Medulla oblongata (tissue), 1 donor: ENCODE measurements around the gene PPP6R1.

ENCODE experiments used
- DNase-seq: peaks from one replicate; pipeline ENCODE4 v3.0.0-alpha.2; 2015; ENCODE audit errors: extremely low spot score

Gene PPP6R1

GRCh38 chr19:55279770-55280643 lies 21.2 kb upstream of the PPP6R1 start, which contains the start of gene HSPBP1:
Gene HSPBP1, minus strand, starts transcription at chr19:55280110. Its CDS starts 502 bp downstream, at chr19:55279608.
- DNase-seq: peak; percentile 92

DNA sequence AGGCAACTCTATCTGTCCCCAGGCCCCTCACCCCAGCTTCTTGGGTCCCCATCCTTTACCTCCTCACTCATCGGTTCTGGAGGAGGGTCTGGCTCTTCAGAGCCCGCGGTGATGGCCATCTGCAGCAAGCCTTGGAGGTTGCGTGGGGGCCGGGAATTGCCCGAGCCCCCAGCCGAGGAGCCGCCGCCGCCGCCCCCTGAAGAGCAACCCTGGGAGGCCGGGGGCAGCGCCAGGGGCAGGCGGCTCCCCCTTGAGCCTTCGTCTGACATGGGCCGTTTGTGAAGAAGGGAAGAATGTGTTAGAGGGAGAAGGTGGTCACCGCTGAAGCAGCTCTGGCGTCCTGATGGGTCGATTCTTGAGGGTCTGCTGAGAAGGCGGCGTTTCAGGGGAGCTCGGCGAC lies 20.5 kb upstream of the PPP6R1 start:
- DNase-seq: no peak

DNA sequence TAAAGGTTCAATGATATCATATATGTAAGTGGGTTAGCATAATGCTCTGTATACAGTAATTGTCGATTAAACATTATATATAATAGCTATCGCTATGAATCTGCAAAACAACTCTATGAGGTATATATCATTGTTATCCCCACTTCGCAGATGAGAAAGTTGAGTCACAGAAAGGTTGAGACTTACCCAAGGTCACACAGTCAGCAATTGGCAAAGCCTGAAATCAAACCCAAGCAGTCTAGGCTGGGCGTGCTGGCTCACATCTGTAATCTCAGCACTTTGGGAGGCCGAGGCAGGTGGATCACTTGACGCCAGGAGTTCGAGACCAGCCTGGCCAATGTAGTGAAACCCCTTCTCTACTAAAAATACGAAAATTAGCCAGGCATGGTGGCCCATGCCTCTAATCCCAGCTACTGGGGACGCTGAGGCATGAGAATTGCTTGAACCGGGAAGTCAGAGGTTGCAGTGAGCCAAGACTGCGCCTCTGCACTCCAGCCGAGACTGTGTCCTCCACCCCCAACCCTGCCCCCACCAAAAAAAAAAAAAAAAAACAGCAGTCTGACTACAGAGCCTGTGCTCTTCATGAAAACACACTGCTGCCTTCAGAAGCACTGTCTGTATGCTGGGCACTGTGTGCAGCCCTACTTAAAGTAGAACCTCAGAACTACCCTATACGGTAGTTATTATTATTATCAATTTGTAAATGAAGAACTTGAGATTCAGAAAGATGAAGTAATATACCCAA lies 19.7 kb upstream of the PPP6R1 start:
- no peak for DNase-seq

DNA sequence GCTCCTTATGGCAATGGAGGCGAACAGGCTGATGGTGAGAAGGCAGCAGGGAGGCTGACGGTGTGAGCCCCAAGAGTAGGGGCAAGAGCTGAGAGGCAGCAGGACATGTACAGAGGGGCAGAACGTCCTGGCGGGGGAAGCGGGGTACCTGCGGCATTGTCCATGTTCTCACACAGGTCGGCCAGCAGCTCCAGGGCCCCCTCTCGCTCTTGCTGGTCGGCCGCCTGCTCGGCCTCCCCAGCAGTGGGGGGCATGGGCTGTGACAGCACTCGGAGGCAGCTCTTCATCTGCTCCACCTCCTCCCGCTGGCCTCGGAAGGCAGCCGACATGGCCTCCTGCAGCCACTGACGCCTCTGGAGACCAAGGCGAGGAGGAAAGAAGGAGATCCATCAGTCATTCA lies 18.7 kb upstream of the PPP6R1 start:
- DNase-seq: no peak

- DNase-seq: no peak
These were observed 18.1 kb upstream of the PPP6R1 start for GRCh38 chr19:55276720-55277430.

- DNase-seq: no peak
These were observed 17.3 kb upstream of the PPP6R1 start for GRCh38 chr19:55275851-55276719.

GRCh38 chr19:55273978-55274707 lies 15.3 kb upstream of the PPP6R1 start:
- no peak for DNase-seq

DNA sequence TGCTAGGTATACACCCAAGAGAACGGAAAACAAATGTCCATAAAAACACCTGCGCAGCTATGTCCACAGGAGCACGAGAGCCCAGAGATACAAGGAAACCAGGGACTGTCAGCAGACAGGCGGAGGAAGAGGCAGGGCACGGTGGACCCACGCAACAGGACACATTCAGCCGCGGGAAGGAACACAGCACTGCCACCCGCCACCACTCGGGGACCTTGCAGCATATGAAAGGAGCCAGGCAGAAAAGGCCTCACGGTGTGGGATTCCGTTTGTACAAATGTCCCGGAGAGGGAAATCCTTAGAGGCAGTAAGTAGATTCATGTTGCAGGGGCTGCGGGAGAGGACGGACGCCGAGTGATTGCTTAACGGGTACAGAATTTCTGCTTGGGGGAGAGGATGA lies 13.3 kb upstream of the PPP6R1 start:
- no peak for DNase-seq

- no peak for DNase-seq
These were observed 11.5 kb upstream of the PPP6R1 start for GRCh38 chr19:55270172-55270942.

- no peak for DNase-seq
These were observed 10.5 kb upstream of the PPP6R1 start for GRCh38 chr19:55269299-55269698.

DNA sequence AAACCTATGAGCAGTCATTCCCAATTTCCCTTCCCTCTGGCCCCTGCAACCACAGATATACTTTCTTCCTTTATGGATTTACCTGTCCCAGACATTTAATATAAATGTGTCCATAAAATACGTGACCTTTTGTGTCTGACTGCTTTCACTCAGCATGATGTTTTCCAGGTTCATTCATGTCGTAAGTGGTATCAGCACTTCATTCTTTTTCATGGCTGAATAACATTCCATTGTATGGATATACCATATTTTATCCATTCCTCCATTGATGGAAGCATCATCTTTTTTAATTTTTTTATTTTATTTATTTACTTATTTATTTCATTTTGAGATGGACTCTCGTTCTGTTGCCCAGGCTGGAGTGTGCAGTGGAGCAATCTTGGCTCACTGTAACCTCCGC lies 8.0 kb upstream of the PPP6R1 start:
- no peak for DNase-seq

GRCh38 chr19:55266404-55266803 lies 7.6 kb upstream of the PPP6R1 start:
- no peak for DNase-seq

DNA sequence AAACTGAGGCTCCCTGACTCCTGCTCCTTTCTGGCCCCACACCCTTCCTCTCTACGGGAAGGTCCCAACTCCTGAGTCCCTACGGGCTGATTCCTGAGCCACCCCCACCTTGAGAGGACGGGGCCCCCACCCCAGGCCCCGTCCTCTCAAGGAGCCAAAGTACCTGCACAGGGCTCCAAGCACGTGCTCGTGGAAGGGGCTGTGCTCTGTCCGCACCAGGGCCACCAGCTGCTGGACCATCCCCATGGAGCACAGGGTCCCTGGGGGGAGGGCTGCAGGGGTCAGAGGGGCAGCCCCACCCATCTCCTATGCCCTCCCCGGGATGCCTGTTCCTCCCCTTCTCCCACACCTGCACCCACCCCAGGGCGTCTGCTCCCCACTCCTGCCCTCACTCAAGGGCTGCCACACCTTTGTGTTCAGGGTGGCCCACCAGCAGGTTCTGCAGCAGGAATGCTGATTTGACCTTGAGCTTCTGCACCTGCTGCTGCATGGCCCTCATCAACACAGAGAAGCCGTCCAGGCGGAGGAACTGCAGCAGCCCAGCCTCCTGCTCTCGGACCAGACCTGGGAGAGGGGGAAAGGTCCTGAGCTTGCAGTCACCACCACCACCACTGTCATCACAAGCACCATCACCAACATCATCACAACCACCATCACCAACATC lies 7.0 kb upstream of the PPP6R1 start:
- no peak for DNase-seq

GRCh38 chr19:55265173-55265572 lies 6.4 kb upstream of the PPP6R1 start:
- no peak for DNase-seq

DNA sequence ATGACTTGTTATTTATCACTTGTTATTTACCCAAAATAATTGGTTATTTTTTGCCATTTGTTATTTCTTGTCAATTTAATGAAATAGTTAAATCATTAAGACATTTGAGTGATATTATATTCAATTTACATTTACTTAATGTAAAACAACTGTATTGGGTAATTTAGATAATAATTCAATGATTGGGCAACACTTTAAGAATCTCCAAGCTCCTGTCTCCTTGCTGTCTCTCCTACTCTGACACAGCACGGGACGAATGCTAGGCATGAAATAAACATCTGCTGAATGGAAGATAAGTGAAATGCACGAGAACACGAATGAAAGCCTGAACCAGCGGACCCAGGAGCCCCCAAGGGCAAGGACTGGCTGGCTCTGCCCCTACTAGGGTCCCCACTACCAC lies 5.7 kb upstream of the PPP6R1 start:
- DNase-seq: no peak

GRCh38 chr19:55262359-55262758 lies 3.5 kb upstream of the PPP6R1 start:
- DNase-seq: no peak

GRCh38 chr19:55261671-55262126 lies 2.9 kb upstream of the PPP6R1 start:
- no peak for DNase-seq

- no peak for DNase-seq
These were observed 858 bp upstream of the PPP6R1 start for GRCh38 chr19:55259540-55260210.

DNA sequence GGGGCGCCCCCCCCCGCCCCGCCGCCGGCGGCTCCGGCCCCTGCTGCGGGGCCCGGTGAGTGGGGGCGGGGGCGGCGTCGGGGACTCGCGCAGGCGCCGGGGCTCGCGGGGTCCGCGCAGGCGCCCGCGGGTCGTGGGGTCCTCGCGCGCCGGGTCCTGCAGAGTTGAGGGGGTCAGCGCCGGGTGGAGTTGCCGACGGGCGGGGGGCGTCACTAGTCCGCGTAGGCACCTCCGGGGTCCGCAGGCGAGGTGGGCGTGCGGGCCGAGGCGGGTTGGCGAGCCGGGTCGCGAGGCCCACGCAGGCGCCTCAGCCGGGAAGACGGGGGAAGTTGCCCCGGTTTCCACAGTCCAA lies 365 bp downstream of the PPP6R1 start:
- no peak for DNase-seq
